ENCODE data around the gene CCDC187.
"Not testable (repeated sequence)": the region's sequence is repeated elsewhere in the genome, so short reads cannot be mapped to it uniquely, and the experiment has no call there.

Gene CCDC187

DNA sequence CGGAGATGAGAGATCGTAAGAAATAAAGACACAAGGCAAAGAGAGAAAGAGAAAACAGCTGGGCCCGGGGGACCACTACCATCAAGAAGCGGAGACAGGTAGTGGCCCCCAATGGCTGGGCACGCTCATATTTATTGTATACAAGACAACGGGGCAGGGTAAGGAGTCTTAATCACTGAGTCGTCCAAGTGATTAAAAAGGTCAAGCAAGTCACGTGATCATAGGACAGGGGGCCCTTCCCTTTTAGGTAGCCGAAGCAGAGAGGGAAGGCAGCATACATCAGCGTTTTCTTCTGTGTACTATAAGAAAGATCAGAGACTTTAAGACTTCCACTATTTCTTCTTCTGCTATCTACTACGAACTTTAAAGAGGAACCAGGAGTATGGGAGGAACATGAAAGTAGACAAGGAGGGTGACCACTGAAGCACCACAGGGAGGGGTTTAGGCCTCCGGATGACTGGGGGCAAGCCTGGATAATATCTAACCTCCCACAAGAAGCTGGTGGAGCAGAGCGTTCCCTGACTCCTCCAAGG, 33.7 kb downstream of the CCDC187 start:
- no peaks in the 10 kb centered on the region for H3K36me3 ChIP-seq (ENCODE audit: control insufficient read depth in 2 of 2, insufficient read depth in 2 of 2, low read length in 2 of 2)
- H3K9me3 ChIP-seq (ENCODE audit: control insufficient read depth in 2 of 2, low read length in 2 of 2) = no peaks in the 10 kb centered on the region
- peaks cover 0 to 3% of the 10 kb centered on the region in 2 donors for H3K4me1 ChIP-seq (ENCODE audit: control insufficient read depth in 2 of 2, insufficient read depth in 2 of 2, low read length in 2 of 2)
- no peak overlapping the region for H3K9ac ChIP-seq (ENCODE audit: low read depth in 1 of 2, low read length in 2 of 2)
- H3K27ac ChIP-seq (ENCODE audit: low read depth in 2 of 2, low read length in 2 of 2) = no peak overlapping the region
- peaks cover 6 to 7% of the 10 kb centered on the region in 2 donors for H3K27me3 ChIP-seq (ENCODE audit: control insufficient read depth in 2 of 2, insufficient read depth in 2 of 2, low read length in 2 of 2)
- H3K4me3 ChIP-seq (ENCODE audit: low read length in 2 of 2) = no peak overlapping the region

- H3K36me3 ChIP-seq (ENCODE audit: control insufficient read depth in 2 of 2, insufficient read depth in 2 of 2, low read length in 2 of 2) = no peaks in the 10 kb centered on the region
- H3K9me3 ChIP-seq (ENCODE audit: control insufficient read depth in 2 of 2, low read length in 2 of 2) = no peaks in the 10 kb centered on the region
- H3K27me3 ChIP-seq (ENCODE audit: control insufficient read depth in 2 of 2, insufficient read depth in 2 of 2, low read length in 2 of 2) = peaks cover 7 to 14% of the 10 kb centered on the region in 2 donors
- peaks cover 0 to 3% of the 10 kb centered on the region in 2 donors for H3K4me1 ChIP-seq (ENCODE audit: control insufficient read depth in 2 of 2, insufficient read depth in 2 of 2, low read length in 2 of 2)
- H3K9ac ChIP-seq (ENCODE audit: low read depth in 1 of 2, low read length in 2 of 2) = no peak overlapping the region
- H3K4me3 ChIP-seq (ENCODE audit: low read length in 2 of 2) = no peak overlapping the region
- no peak overlapping the region for H3K27ac ChIP-seq (ENCODE audit: low read depth in 2 of 2, low read length in 2 of 2)
Observed at GRCh38 chr9:136268735-136269134, 35.2 kb downstream of the CCDC187 start.

DNA sequence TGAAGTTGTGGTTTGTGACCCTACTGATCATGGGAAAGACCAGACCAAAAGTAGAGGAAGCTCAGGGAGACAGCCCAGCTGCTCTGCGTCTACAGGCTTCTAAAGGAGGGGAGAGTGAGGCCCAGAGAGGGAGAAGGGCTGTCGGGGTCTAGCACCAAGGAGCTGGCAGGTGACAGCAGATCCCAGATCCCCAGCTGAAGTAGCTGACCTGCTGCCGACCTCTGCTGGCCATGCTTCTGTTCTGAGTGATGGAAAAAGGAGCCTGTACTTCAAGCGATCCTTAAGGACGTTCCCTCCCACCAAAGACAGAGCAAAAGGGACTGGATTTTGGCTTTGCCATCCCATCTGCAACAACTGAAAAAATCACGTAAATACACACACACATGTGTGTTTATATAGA, 35.6 kb downstream of the CCDC187 start:
- H3K36me3 ChIP-seq (ENCODE audit: control insufficient read depth in 2 of 2, insufficient read depth in 2 of 2, low read length in 2 of 2) = no peaks in the 10 kb centered on the region
- H3K4me3 ChIP-seq (ENCODE audit: low read length in 2 of 2) = no peak overlapping the region
- no peak overlapping the region for H3K27ac ChIP-seq (ENCODE audit: low read depth in 2 of 2, low read length in 2 of 2)
- peaks cover 0 to 3% of the 10 kb centered on the region in 2 donors for H3K4me1 ChIP-seq (ENCODE audit: control insufficient read depth in 2 of 2, insufficient read depth in 2 of 2, low read length in 2 of 2)
- H3K27me3 ChIP-seq (ENCODE audit: control insufficient read depth in 2 of 2, insufficient read depth in 2 of 2, low read length in 2 of 2) = peaks cover 7 to 14% of the 10 kb centered on the region in 2 donors
- H3K9me3 ChIP-seq (ENCODE audit: control insufficient read depth in 2 of 2, low read length in 2 of 2) = no peaks in the 10 kb centered on the region
- H3K9ac ChIP-seq (ENCODE audit: low read depth in 1 of 2, low read length in 2 of 2) = no peak overlapping the region

GRCh38 chr9:136267261-136268111, 36.4 kb downstream of the CCDC187 start:
- no peaks in the 10 kb centered on the region for H3K36me3 ChIP-seq (ENCODE audit: control insufficient read depth in 2 of 2, insufficient read depth in 2 of 2, low read length in 2 of 2)
- no peaks in the 10 kb centered on the region for H3K9me3 ChIP-seq (ENCODE audit: control insufficient read depth in 2 of 2, low read length in 2 of 2)
- H3K4me3 ChIP-seq (ENCODE audit: low read length in 2 of 2) = peak overlapping the region; percentile 62 to 68
- H3K27me3 ChIP-seq (ENCODE audit: control insufficient read depth in 2 of 2, insufficient read depth in 2 of 2, low read length in 2 of 2) = peaks cover 7 to 14% of the 10 kb centered on the region in 2 donors
- no peak overlapping the region for H3K27ac ChIP-seq (ENCODE audit: low read depth in 2 of 2, low read length in 2 of 2)
- peaks cover 0 to 3% of the 10 kb centered on the region in 2 donors for H3K4me1 ChIP-seq (ENCODE audit: control insufficient read depth in 2 of 2, insufficient read depth in 2 of 2, low read length in 2 of 2)
- peak overlapping the region in 1 of 2 donors; percentile 61 for H3K9ac ChIP-seq (ENCODE audit: low read depth in 1 of 2, low read length in 2 of 2)

GRCh38 chr9:136266641-136267040, 37.3 kb downstream of the CCDC187 start:
- H3K9me3 ChIP-seq (ENCODE audit: control insufficient read depth in 2 of 2, low read length in 2 of 2); H3K36me3 ChIP-seq (ENCODE audit: control insufficient read depth in 2 of 2, insufficient read depth in 2 of 2, low read length in 2 of 2); H3K4me3 ChIP-seq (ENCODE audit: low read length in 2 of 2); H3K27ac ChIP-seq (ENCODE audit: low read depth in 2 of 2, low read length in 2 of 2); H3K9ac ChIP-seq (ENCODE audit: low read depth in 1 of 2, low read length in 2 of 2); H3K4me1 ChIP-seq (ENCODE audit: control insufficient read depth in 2 of 2, insufficient read depth in 2 of 2, low read length in 2 of 2): not testable (repeated sequence)
- H3K27me3 ChIP-seq (ENCODE audit: control insufficient read depth in 2 of 2, insufficient read depth in 2 of 2, low read length in 2 of 2) = peaks cover 7 to 14% of the 10 kb centered on the region in 2 donors

DNA sequence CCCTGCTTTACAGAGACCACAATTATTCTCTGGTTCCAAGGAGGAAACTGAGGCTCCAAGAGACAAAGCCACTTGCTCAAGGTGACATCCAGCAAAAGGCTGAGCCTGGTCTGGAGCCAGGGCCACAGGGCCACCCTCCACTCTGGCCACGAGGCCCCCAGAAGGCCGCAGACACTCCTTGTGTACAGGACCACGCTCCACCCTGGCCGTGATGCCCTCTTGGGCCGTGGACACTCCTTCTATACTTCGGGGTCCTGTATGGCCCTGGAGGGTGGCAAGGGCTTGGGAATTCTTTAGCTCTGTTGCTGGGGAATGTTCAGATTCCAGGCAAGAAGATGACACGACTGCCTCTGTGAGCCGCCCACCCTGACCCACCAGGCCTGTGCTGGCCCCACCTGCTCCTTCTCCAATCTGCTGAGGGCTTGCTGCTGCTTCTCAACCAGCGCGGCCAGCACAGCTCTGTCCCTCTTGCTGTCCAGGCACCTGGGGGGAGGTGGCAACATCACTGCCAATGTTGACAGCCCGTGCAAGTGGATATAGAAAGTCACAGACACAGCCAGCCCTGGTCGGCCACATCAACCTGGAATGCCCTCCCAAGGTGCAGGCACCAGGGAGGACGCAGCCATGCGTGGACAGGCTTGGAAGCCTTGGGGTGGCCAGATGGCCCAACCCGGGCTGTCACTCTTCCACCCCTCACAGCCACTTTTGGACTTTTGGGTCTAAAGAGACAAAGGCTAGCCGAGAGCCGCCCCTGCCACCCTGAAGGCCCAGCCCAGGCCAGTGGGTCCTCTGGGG, 38.1 kb downstream of the CCDC187 start:
- H3K27ac ChIP-seq (ENCODE audit: low read depth in 2 of 2, low read length in 2 of 2) = no peak overlapping the region
- H3K27me3 ChIP-seq (ENCODE audit: control insufficient read depth in 2 of 2, insufficient read depth in 2 of 2, low read length in 2 of 2) = peaks cover 7 to 14% of the 10 kb centered on the region in 2 donors
- H3K36me3 ChIP-seq (ENCODE audit: control insufficient read depth in 2 of 2, insufficient read depth in 2 of 2, low read length in 2 of 2) = no peaks in the 10 kb centered on the region
- H3K4me3 ChIP-seq (ENCODE audit: low read length in 2 of 2) = no peak overlapping the region
- H3K4me1 ChIP-seq (ENCODE audit: control insufficient read depth in 2 of 2, insufficient read depth in 2 of 2, low read length in 2 of 2) = peaks cover 0 to 3% of the 10 kb centered on the region in 2 donors
- H3K9ac ChIP-seq (ENCODE audit: low read depth in 1 of 2, low read length in 2 of 2) = no peak overlapping the region
- H3K9me3 ChIP-seq (ENCODE audit: control insufficient read depth in 2 of 2, low read length in 2 of 2) = no peaks in the 10 kb centered on the region

- H3K9me3 ChIP-seq (ENCODE audit: control insufficient read depth in 2 of 2, low read length in 2 of 2) = no peaks in the 10 kb centered on the region
- H3K4me1 ChIP-seq (ENCODE audit: control insufficient read depth in 2 of 2, insufficient read depth in 2 of 2, low read length in 2 of 2) = peaks cover 0 to 3% of the 10 kb centered on the region in 2 donors
- no peak overlapping the region for H3K27ac ChIP-seq (ENCODE audit: low read depth in 2 of 2, low read length in 2 of 2)
- H3K27me3 ChIP-seq (ENCODE audit: control insufficient read depth in 2 of 2, insufficient read depth in 2 of 2, low read length in 2 of 2) = peaks cover 5 to 14% of the 10 kb centered on the region in 2 donors
- no peak overlapping the region for H3K9ac ChIP-seq (ENCODE audit: low read depth in 1 of 2, low read length in 2 of 2)
- no peak overlapping the region for H3K4me3 ChIP-seq (ENCODE audit: low read length in 2 of 2)
- H3K36me3 ChIP-seq (ENCODE audit: control insufficient read depth in 2 of 2, insufficient read depth in 2 of 2, low read length in 2 of 2) = no peaks in the 10 kb centered on the region
Observed at GRCh38 chr9:136264441-136265405, 39.2 kb downstream of the CCDC187 start.

DNA sequence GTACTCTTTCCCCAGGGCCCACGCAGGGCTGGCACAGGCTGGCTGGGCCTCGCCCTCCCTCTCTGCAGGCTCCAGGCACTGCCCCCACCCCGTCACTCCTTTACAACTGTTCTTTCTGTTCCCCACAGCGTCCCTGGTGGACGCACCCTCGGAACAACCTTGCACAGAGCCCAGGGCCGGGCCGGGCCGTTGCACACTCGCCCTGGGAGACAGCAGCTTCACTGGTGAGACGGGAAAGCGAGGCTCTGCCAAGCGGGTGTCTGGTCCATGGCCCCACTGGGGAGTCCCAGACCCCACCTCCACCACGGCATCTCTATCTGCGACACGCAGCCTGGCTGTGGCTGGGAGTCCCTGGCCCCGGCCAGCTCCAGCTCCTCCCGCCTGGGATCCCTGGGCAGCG, 39.9 kb downstream of the CCDC187 start:
- Histone ChIP-seq H3K27ac (ENCODE audit: low read depth in 2 of 2, low read length in 2 of 2) (no peak overlapping the region), H3K4me3 (ENCODE audit: low read length in 2 of 2) (no peak overlapping the region), H3K36me3 (ENCODE audit: control insufficient read depth in 2 of 2, insufficient read depth in 2 of 2, low read length in 2 of 2) (no peaks in the 10 kb centered on the region), H3K4me1 (ENCODE audit: control insufficient read depth in 2 of 2, insufficient read depth in 2 of 2, low read length in 2 of 2) (peaks cover 0 to 3% of the 10 kb centered on the region in 2 donors), H3K27me3 (ENCODE audit: control insufficient read depth in 2 of 2, insufficient read depth in 2 of 2, low read length in 2 of 2) (peaks cover 4 to 13% of the 10 kb centered on the region in 2 donors), H3K9me3 (ENCODE audit: control insufficient read depth in 2 of 2, low read length in 2 of 2) (no peaks in the 10 kb centered on the region), H3K9ac (ENCODE audit: low read depth in 1 of 2, low read length in 2 of 2) (no peak overlapping the region)

DNA sequence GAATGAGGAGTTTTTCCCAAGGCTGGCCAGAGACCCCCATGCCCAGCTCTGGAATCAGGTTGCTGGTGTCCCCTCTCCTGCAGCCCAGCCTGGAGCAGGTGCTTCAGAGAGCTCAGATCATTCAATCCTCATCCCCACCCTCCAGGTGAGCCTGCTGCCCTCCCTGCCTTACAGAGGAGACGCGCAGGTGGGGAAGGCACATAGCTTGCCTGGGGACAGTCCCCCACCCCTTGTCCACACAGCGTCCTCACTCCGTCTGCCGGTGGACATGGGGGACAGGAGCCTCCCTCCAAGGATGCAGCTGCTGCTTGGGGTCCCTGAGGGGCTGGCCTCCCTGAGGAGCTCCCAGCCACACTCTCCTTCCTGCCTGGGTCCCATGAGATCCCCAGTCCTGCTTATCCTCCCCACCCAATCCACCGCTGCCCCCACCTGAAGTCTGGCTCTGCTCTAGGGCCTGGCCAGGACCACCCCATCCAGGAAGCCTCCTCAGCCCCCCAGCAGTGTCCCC, 41.2 kb downstream of the CCDC187 start:
- H3K4me3 ChIP-seq (ENCODE audit: low read length in 2 of 2) = no peak overlapping the region
- no peak overlapping the region for H3K27ac ChIP-seq (ENCODE audit: low read depth in 2 of 2, low read length in 2 of 2)
- peaks cover 0 to 2% of the 10 kb centered on the region in 2 donors for H3K4me1 ChIP-seq (ENCODE audit: control insufficient read depth in 2 of 2, insufficient read depth in 2 of 2, low read length in 2 of 2)
- H3K9me3 ChIP-seq (ENCODE audit: control insufficient read depth in 2 of 2, low read length in 2 of 2) = no peaks in the 10 kb centered on the region
- no peak overlapping the region for H3K9ac ChIP-seq (ENCODE audit: low read depth in 1 of 2, low read length in 2 of 2)
- no peaks in the 10 kb centered on the region for H3K36me3 ChIP-seq (ENCODE audit: control insufficient read depth in 2 of 2, insufficient read depth in 2 of 2, low read length in 2 of 2)
- peaks cover 0 to 9% of the 10 kb centered on the region in 2 donors for H3K27me3 ChIP-seq (ENCODE audit: control insufficient read depth in 2 of 2, insufficient read depth in 2 of 2, low read length in 2 of 2)
